HG03095 (cell line): ENCODE data around the gene RNF168.
"Not testable (repeated sequence)": the region's sequence is repeated elsewhere in the genome, so short reads cannot be mapped to it uniquely, and the experiment has no call there.

Experiments used
- ATAC-seq: cut with Tn5 transposase; IDR thresholded peaks from one replicate; pipeline ENCODE4 v1.9.1; 2021; ENCODE audit warnings: moderate library complexity; ENCODE audit not compliant: unreplicated experiment

RNF168 gene

GRCh38 chr3:196470182-196470581 lies 33.4 kb downstream of the RNF168 start:
- not testable (repeated sequence) for ATAC-seq

DNA sequence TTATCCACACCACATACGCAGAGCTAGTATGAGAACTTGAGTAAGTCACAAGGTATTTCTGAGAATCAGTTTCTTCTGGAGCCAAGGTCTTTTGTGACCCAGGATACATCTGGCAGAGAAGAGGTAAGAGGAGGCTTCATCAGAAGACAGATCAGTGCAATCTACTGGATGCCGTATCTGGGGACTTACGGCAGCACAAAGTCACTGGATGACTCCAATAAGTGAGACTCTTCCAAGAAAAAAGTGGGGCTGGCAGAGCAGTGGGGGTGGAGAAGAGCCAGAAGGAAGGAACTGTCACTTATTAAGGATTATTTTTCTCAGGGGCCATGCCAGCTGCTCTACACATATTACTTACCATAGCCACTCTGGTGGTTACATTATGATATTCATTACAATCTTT lies 39.8 kb downstream of the RNF168 start:
- ATAC-seq: no peak

DNA sequence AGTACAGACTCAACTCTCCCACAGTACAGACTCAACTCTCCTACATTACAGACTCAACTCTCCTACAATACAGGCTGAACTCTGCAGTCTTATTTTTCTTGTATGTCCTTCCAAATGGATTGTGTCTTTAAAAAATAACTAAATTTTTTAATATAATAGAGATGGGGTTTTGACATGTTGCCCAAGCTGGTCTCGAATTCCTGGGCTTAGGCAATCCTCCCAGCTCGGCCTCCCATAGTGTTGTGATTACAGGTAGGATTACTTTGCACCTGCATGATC lies 40.2 kb downstream of the RNF168 start:
- no peak for ATAC-seq

DNA sequence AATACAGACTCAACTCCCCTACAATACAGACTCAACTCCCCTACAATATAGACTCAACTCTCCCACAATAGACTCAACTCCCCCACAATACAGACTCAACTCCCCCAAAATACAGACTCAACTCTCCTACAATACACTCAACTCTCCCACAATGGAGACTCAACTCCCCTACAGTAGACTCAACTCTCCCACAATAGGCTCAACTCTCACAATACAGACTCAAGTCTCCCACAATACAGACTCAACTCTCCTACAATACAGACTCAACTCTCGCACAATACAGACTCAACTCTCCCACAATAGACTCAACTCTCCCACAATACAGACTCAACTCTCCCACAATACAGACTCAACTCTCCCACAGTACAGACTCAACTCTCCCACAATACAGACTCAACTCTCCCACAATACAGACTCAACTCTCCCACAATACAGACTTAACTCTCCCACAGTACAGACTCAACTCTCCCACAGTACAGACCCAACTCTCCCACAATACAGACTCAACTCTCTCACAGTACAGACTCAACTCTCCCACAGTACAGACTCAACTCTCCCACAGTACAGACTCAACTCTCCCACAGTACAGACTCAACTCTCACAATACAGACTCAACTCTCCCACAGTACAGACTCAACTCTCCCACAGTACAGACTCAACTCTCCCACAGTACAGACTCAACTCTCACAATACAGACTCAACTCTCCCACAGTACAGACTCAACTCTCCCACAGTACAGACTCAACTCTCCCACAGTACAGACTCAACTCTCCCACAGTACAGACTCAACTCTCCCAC lies 40.7 kb downstream of the RNF168 start:
- not testable (repeated sequence) for ATAC-seq

DNA sequence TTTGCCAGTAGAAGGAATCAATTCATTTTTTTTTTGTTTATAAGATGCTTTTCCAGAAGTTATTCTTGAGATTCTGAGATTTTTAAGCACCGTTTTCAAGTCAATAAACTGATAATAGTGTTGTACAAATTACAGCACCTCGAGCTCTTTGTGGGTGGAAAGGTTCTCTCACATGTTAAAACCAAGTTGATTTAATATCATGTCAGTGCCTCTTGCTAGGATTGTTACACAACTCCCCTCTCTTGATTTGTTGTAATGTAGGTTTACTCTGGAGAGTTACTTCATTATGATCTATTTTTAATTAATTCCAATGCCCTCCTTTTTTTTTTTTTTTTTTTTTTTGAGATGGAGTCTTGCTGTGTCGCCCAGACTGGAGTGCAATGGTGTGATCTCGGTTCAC lies 45.5 kb downstream of the RNF168 start:
- ATAC-seq: no peak

DNA sequence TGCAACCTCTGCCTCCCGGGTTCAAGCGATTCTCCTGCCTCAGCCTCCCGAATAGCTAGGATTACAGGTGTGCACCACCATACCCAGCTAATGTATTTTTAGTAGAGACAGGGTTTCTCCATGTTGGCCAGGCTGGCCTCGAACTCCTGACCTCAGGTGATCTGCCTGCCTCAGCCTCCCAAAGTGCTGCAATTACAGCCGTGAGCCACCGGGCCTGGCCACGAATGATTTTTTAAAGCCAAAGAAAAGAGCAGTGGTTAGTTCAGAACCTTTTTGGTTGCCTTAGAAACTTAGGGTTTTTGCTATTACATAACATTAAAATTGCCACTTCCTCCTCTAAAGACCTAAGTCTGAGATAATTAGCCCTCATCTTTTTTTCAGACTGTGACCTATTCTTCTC lies 46.1 kb downstream of the RNF168 start:
- ATAC-seq: not testable (repeated sequence)

GRCh38 chr3:196454935-196455334 lies 48.6 kb downstream of the RNF168 start:
- ATAC-seq: no peak

DNA sequence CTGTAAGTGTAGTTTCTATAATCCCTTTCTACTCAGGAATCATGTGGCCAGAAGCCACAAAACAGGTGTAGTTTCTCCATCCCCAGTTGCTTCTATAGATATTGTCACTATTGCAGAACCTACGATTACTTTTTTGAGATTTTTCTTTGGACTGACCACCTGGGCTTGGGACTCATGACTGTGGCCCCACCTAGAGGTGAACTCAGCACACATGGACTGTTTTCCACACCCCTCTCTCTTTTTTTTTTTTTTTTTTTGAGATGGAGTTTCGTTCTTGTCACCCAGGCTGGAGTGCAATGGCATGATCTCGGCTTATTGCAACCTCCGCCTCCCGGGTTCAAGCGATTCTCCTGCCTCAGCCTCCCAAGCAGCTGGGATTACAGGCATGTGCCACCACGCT lies 58.2 kb downstream of the RNF168 start:
- ATAC-seq: not testable (repeated sequence)

DNA sequence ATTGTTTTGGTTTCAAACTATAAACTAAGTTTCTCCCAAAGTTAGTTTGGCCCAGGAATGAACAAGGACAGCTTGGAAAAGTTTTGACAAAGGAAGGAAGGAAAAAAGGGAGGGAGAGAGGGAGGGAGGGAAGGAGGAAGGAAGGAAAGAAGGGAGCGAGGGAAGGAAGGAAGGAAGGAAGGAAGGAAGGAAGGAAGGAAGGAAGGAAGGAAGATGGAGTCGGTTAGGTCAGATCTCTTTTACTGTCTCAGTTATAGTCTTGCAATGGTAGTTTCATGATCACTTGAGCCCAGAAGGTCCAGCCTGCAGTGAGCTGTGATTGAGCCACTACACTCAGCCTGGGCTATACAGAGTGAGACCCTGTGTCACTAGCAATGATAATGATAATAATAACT lies 59.1 kb downstream of the RNF168 start:
- ATAC-seq: no peak

- ATAC-seq: peak; percentile 41
Observed at GRCh38 chr3:196440696-196441095, 62.9 kb downstream of the RNF168 start.

GRCh38 chr3:196440041-196440537 lies 63.5 kb downstream of the RNF168 start:
- peak; percentile 46 for ATAC-seq

DNA sequence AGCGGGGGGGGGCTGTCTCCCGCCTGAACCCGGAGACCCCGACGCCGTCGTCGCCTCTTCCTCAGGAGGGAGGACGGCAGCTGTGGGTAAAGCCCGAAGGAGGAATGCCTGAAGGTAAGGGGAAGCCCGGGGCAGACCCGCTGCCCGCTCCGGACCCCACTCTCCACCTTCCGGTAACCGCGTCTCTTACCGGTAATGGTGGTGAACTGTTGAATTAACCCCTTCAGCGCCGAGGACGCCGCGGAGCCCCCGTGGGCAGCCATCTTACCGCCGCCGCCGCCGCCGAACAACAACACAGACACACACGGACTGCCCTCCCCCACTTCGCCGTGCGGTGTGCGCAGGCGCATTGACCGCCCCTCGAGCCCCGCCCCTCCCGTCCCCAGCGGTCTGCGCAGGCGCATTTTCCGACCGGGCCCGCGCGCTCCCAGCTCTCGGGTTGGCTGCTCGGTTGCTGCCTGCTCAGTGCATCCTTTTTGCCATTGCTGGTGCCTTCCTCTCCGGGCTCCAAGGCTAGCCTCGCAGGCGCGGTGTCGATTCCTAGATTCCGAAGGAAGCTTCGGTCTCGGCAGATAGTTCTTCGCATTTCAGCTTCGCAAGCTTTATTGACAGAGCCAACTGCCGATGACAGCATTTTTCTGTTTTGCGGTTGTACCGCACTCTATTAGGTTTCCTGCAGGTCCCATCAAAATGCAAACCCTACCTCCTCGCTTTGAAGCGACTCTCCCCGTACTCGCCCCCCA lies 71.3 kb downstream of the RNF168 start, which contains the start of gene UBXN7:
Gene UBXN7 (minus strand): TSS at position 291 of the 743 bp plus-strand sequence. CDS start 28 bp downstream, at position 263.
- peak; percentile 69 for ATAC-seq

GRCh38 chr3:196431181-196432136 lies 72.1 kb downstream of the RNF168 start:
- peak; percentile 36 for ATAC-seq

- no peak for ATAC-seq
Observed at GRCh38 chr3:196428041-196428440, 75.5 kb downstream of the RNF168 start.

GRCh38 chr3:196424421-196424820 lies 79.1 kb downstream of the RNF168 start:
- not testable (repeated sequence) for ATAC-seq

DNA sequence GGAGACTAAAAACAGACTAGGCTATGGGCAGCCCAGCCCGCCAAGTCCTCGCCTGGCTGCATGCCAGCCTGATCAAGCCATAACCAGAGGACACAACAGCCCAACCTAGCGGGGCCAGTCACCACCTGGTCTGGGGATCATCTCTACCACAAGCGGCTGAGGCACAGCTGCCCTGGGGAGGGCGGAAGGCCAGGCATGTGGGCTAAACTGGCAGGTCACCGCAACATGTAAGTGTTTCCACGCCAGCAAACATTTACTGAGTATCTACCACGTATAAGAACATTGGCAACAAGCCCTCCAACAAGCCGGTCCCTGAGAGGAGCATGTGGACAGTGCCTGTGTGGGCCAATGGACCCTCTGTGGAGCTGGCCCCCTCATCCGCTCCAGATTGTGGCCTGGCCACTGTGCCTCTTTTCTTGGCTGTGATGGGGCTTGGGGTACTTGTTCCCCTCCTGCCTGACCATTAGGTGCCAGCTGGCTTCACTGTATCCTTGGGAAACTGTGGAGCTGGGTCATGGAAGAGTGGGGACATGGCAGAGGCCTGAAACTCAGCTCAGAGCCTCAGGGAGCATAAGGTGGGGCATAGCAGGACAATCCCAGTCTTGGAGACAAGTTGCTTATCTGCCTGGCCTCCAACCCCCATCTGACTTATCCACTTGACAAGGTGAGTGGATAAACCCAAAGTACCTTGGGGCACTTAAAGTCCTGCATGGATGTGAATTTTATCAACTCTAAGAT lies 80.4 kb downstream of the RNF168 start:
- no peak for ATAC-seq

- ATAC-seq: not testable (repeated sequence)
Observed at GRCh38 chr3:196421668-196422067, 81.9 kb downstream of the RNF168 start.

GRCh38 chr3:196419386-196419785 lies 84.2 kb downstream of the RNF168 start:
- ATAC-seq: no peak
